Esophagus squamous epithelium (tissue), 5 donors: ENCODE data around the gene TTC16. TPM values are rescaled to one million over a fixed set of nuclear protein-coding genes. Genes with fewer than 3 reads are reported as not detected.

ENCODE experiments used
- DNase-seq: peaks from one replicate; lab custom pipeline; 2025; lab: John Stamatoyannopoulos, UW
- H3K27ac ChIP-seq, 4 donors: fragments of 200-600 bp; sonication (generic); one replicate each; pipeline ENCODE4 v1.5.1; 2016 to 2019; ENCODE audit warnings: mild to moderate bottlenecking in 1 of 4
- H3K27me3 ChIP-seq, 4 donors: fragments of 200-600 bp; sonication (generic); 1 replicate in 3 of 4; 2 replicates in 1 of 4; pipeline versions ENCODE4 v1.5.1 to v1.6.0; 2017 to 2021; ENCODE audit warnings: antibody characterized with exemption in 1 of 4
- H3K36me3 ChIP-seq, 3 donors: fragments of 200-600 bp; sonication (generic); one replicate each; pipeline ENCODE4 v1.5.1; 2016 to 2019
- H3K4me1 ChIP-seq, 3 donors: fragments of 200-600 bp; sonication (generic); one replicate each; pipeline ENCODE4 v1.5.1; 2017 to 2019
- H3K4me3 ChIP-seq, 4 donors: fragments of 200-600 bp; sonication (generic); 1 replicate in 3 of 4; 2 replicates in 1 of 4; pipeline ENCODE4 v1.5.1; 2016 to 2019; ENCODE audit warnings: mild to moderate bottlenecking in 2 of 4, moderate library complexity in 1 of 4
- H3K9me3 ChIP-seq, 3 donors: fragments of 200-600 bp; sonication (generic); one replicate each; pipeline ENCODE4 v1.5.1; 2016 to 2019
- CTCF ChIP-seq, 6 experiments: fragments of 450-650 bp in 4 of 6; fragments of 200-600 bp in 2 of 6; sonication (generic) in 2 of 6; IDR thresholded peaks; one replicate each; pipeline ENCODE4 v1.5.1; 2016 to 2019; ENCODE audit warnings: antibody characterized with exemption in 6 of 6, mild to moderate bottlenecking in 4 of 6, moderate library complexity in 4 of 6
- POLR2A ChIP-seq, 4 donors: fragments of 450-650 bp; IDR thresholded peaks; one replicate each; pipeline ENCODE4 v1.6.1; 2017; ENCODE audit warnings: antibody characterized with exemption in 4 of 4, mild to moderate bottlenecking in 4 of 4, moderate library complexity in 3 of 4
- WGBS, 2 donors: methylation state at CpG; one replicate each; pipeline ENCODE4 v1.1.5; 2018; 5-methylcytosine and 5-hydroxymethylcytosine counted together
- intact Hi-C: fragments of 100-400 bp; cut with DNase I; formaldehyde crosslinking; loops from one replicate; pipeline ENCODE4 v1.15.0; 2022
- total RNA-seq, 4 donors: library from RNA; depleted of rRNA; stranded (reverse); fragments of >200 nt; gene quantifications; one replicate each; pipeline ENCODE4 v1.1.0, GENCODE V29; 2016
- donor health status: DM: yes; HTN: yes; CAD: no.

Gene TTC16
- total RNA-seq, 4 donors from 2014 or later, result under 0.01 to 0.23 TPM; not detected in 2

- Histone ChIP-seq H3K9me3 (no peaks in the 10 kb centered on the region), H3K27me3 (no peaks in the 10 kb centered on the region), H3K36me3 (no peaks in the 10 kb centered on the region), H3K4me3 (no peak overlapping the region), H3K4me1 (peaks cover 0 to 10% (median 2%) of the 10 kb centered on the region in 3 donors), H3K27ac (no peak overlapping the region)
- intact Hi-C loops, result no loop called here
- WGBS, 2 donors, result 87 to 89% methylated on average over 3 to 6 of the region's 8 CpGs
- TF ChIP-seq POLR2A (IDR thresholded peaks at IDR 0.05) (no peak), CTCF (IDR thresholded peaks at IDR 0.05) (no peak)
- no peak for DNase-seq
Observed at GRCh38 chr9:127708952-127709587, 6.8 kb upstream of the TTC16 start.

GRCh38 chr9:127710204-127710783 lies 5.6 kb upstream of the TTC16 start:
- Histone ChIP-seq H3K36me3 (no peaks in the 10 kb centered on the region), H3K27ac (no peak overlapping the region), H3K27me3 (no peaks in the 10 kb centered on the region), H3K4me1 (peaks cover 6 to 21% (median 11%) of the 10 kb centered on the region in 3 donors), H3K4me3 (no peak overlapping the region), H3K9me3 (no peaks in the 10 kb centered on the region)
- intact Hi-C loops, result no loop called here
- WGBS, 2 donors, result 84 to 97% methylated on average over 6 to 9 of the region's 10 CpGs
- no peak for TF ChIP-seq CTCF (IDR thresholded peaks at IDR 0.05)
- no peak for TF ChIP-seq POLR2A (IDR thresholded peaks at IDR 0.05)
- no peak for DNase-seq

GRCh38 chr9:127711226-127711701 lies 4.6 kb upstream of the TTC16 start:
- TF ChIP-seq POLR2A (IDR thresholded peaks at IDR 0.05) (no peak), CTCF (IDR thresholded peaks at IDR 0.05) (no peak)
- Histone ChIP-seq H3K4me3 (no peak overlapping the region), H3K27me3 (no peaks in the 10 kb centered on the region), H3K27ac (no peak overlapping the region), H3K9me3 (no peaks in the 10 kb centered on the region), H3K4me1 (peaks cover 10 to 26% (median 11%) of the 10 kb centered on the region in 3 donors), H3K36me3 (no peaks in the 10 kb centered on the region)
- intact Hi-C loops, result no loop called here
- WGBS, 2 donors, result 47 to 61% methylated on average over 3 to 9 of the region's 9 CpGs
- DNase-seq, result no peak

GRCh38 chr9:127711831-127712274 lies 4.0 kb upstream of the TTC16 start:
- Histone ChIP-seq H3K27me3 (no peaks in the 10 kb centered on the region), H3K4me3 (no peak overlapping the region), H3K4me1 (peaks cover 11 to 26% (median 11%) of the 10 kb centered on the region in 3 donors), H3K27ac (no peak overlapping the region), H3K9me3 (no peaks in the 10 kb centered on the region), H3K36me3 (no peaks in the 10 kb centered on the region)
- 88 to 100% methylated on average over 1 to 8 of the region's 11 CpGs for WGBS, 2 donors
- no peak for DNase-seq
- intact Hi-C loops, result no loop called here
- TF ChIP-seq POLR2A (IDR thresholded peaks at IDR 0.05) (no peak), CTCF (IDR thresholded peaks at IDR 0.05) (no peak)

- no peak for TF ChIP-seq POLR2A (IDR thresholded peaks at IDR 0.05)
- TF ChIP-seq CTCF (IDR thresholded peaks at IDR 0.05), result no peak
- 60 to 90% methylated on average over 1 to 7 of the region's 11 CpGs for WGBS, 2 donors
- no peak for DNase-seq
- Histone ChIP-seq H3K27me3 (no peaks in the 10 kb centered on the region), H3K9me3 (no peaks in the 10 kb centered on the region), H3K4me1 (peaks cover 11 to 23% (median 11%) of the 10 kb centered on the region in 3 donors), H3K4me3 (no peak overlapping the region), H3K36me3 (no peaks in the 10 kb centered on the region), H3K27ac (no peak overlapping the region)
- intact Hi-C loops, result no loop called here
Observed at GRCh38 chr9:127712371-127712770, 3.5 kb upstream of the TTC16 start.
